IMR-90 (cell line): ENCODE data around the gene FRMD6. TPM values are rescaled to one million over a fixed set of nuclear protein-coding genes. Genes with fewer than 3 reads are reported as not detected.

Experiments used
- ATAC-seq: fragments of 200-7000 bp; cut with Tn5 transposase; 2 replicates; pipeline ENCODE4 v1.9.1; 2020; ENCODE audit warnings: low read depth, mild to moderate bottlenecking, moderate library complexity
- BruUV-seq: library from RNA; stranded (reverse); fragments of 400-500 nt; replicated peaks from 2 replicates; lab custom pipeline; 2021; lab: Mats Ljungman, UMichigan
- CTCF ChIA-PET: fragments of 300-600 bp; formaldehyde crosslinking; extraction: SDS; loops from one replicate; lab custom pipeline; 2021; ENCODE audit warnings: antibody characterized with exemption; lab: Yijun Ruan, JAX
- POLR2A ChIA-PET: fragments of 300-600 bp; sonication (Branson Sonifier 250); formaldehyde crosslinking; loops from one replicate; lab custom pipeline; 2022; ENCODE audit warnings: antibody characterized with exemption; ENCODE audit not compliant: unreplicated experiment; lab: Charles Lee
- DNase-seq: peaks from one replicate; pipeline ENCODE4 v3.0.0; 2013
- H2AFZ ChIP-seq: replicated peaks from 2 replicates; pipeline ENCODE3; 2013; ENCODE audit warnings: low read length, mild to moderate bottlenecking; ENCODE audit not compliant: poor library complexity
- H2AK5ac ChIP-seq: 2 replicates; pipeline ENCODE4 v1.6.1; 2013; ENCODE audit warnings: low read depth, low read length, inconsistent platforms
- H2AK9ac ChIP-seq: replicated peaks from 2 replicates; pipeline ENCODE3; 2013; ENCODE audit warnings: mild to moderate bottlenecking, low read depth, low read length, moderate library complexity; ENCODE audit not compliant: poor library complexity
- H2BK120ac ChIP-seq: 2 replicates; pipeline ENCODE4 v1.6.1; 2013; ENCODE audit warnings: low read depth, low read length, inconsistent platforms
- H2BK15ac ChIP-seq: 3 replicates; pipeline ENCODE4 v1.6.1; 2013; ENCODE audit warnings: low read depth, low read length, inconsistent platforms
- H2BK20ac ChIP-seq: 2 replicates; pipeline ENCODE4 v1.6.1; 2013; ENCODE audit warnings: low read depth, mild to moderate bottlenecking, inconsistent platforms, low read length, moderate library complexity
- H2BK5ac ChIP-seq: 2 replicates; pipeline ENCODE4 v1.6.1; 2013; ENCODE audit warnings: mild to moderate bottlenecking, low read depth, low read length, inconsistent platforms; ENCODE audit not compliant: poor library complexity, severe bottlenecking
- H3K14ac ChIP-seq: replicated peaks from 2 replicates; pipeline ENCODE4 v1.6.1; 2013; ENCODE audit warnings: low read depth, low read length, inconsistent platforms
- H3K18ac ChIP-seq: 2 replicates; pipeline ENCODE4 v1.6.1; 2013; ENCODE audit warnings: low read depth, low read length, control low read depth
- H3K23ac ChIP-seq: 2 replicates; pipeline ENCODE4 v1.6.1; 2013; ENCODE audit warnings: low read depth, low read length, inconsistent platforms
- H3K27ac ChIP-seq: 2 replicates; pipeline ENCODE4 v1.5.1; 2013; ENCODE audit warnings: mild to moderate bottlenecking, control low read depth, low read length; ENCODE audit not compliant: insufficient read depth
- H3K27me3 ChIP-seq: 2 replicates; pipeline ENCODE4 v1.6.1; 2013; ENCODE audit warnings: low read length; ENCODE audit not compliant: control insufficient read depth, insufficient read depth
- H3K36me3 ChIP-seq: 2 replicates; pipeline ENCODE4 v1.6.1; 2013; ENCODE audit warnings: low read length, mixed read lengths; ENCODE audit not compliant: control insufficient read depth, insufficient read depth
- H3K4ac ChIP-seq: 2 replicates; pipeline ENCODE4 v1.6.1; 2013; ENCODE audit warnings: low read depth, low read length, inconsistent platforms
- H3K4me1 ChIP-seq: 2 replicates; pipeline ENCODE4 v1.6.1; 2013; ENCODE audit warnings: low read length, mixed read lengths; ENCODE audit not compliant: control insufficient read depth, insufficient read depth
- H3K4me2 ChIP-seq: 2 replicates; pipeline ENCODE4 v1.6.1; 2013; ENCODE audit warnings: low read depth, mild to moderate bottlenecking, control low read depth, low read length, moderate library complexity
- H3K4me3 ChIP-seq: 2 replicates; pipeline ENCODE4 v1.5.1; 2013; ENCODE audit warnings: low read depth, mild to moderate bottlenecking, control low read depth, low read length, moderate library complexity; ENCODE audit not compliant: insufficient read depth
- H3K56ac ChIP-seq: 2 replicates; pipeline ENCODE4 v1.6.1; 2013; ENCODE audit warnings: low read length, inconsistent platforms; ENCODE audit not compliant: insufficient read depth; ENCODE audit errors: extremely low read depth
- H3K79me1 ChIP-seq, 2 experiments: 2 replicates each; pipeline ENCODE4 v1.6.1; 2013; ENCODE audit warnings: low read length in 2 of 2, inconsistent platforms in 1 of 2, low read depth in 1 of 2
- H3K9ac ChIP-seq: 2 replicates; pipeline ENCODE4 v1.6.1; 2013; ENCODE audit warnings: low read depth, low read length, control low read depth
- H3K9me1 ChIP-seq: 2 replicates; pipeline ENCODE4 v1.6.1; 2013; ENCODE audit warnings: low read length, inconsistent platforms; ENCODE audit not compliant: insufficient read depth
- H3K9me3 ChIP-seq: 2 replicates; pipeline ENCODE4 v1.6.1; 2013; ENCODE audit warnings: low read length; ENCODE audit not compliant: control insufficient read depth, insufficient read depth
- H4K20me1 ChIP-seq: 2 replicates; pipeline ENCODE4 v1.6.1; 2013; ENCODE audit warnings: low read length, inconsistent platforms; ENCODE audit not compliant: insufficient read depth
- H4K5ac ChIP-seq: 2 replicates; pipeline ENCODE4 v1.6.1; 2013; ENCODE audit warnings: mild to moderate bottlenecking, low read depth, low read length, control low read depth
- H4K8ac ChIP-seq, 2 experiments: 2 replicates each; pipeline ENCODE4 v1.6.1; 2013; ENCODE audit warnings: low read depth in 2 of 2, low read length in 2 of 2, control low read depth in 1 of 2, inconsistent platforms in 1 of 2
- H4K91ac ChIP-seq: 2 replicates; pipeline ENCODE4 v1.6.1; 2013; ENCODE audit warnings: low read depth, low read length, inconsistent platforms; ENCODE audit not compliant: insufficient read depth
- MAZ ChIP-seq: IDR thresholded peaks from 2 replicates; pipeline ENCODE4 v1.6.1; 2012; ENCODE audit warnings: low read depth, mild to moderate bottlenecking, low read length, improper control_type of control experiment, moderate library complexity, borderline replicate concordance
- RCOR1 ChIP-seq: IDR thresholded peaks from 2 replicates; pipeline ENCODE4 v1.6.1; 2012; ENCODE audit warnings: mild to moderate bottlenecking, low read length, improper control_type of control experiment; ENCODE audit not compliant: insufficient replicate concordance
- WGBS, 2 experiments: methylation state at CpG; one replicate each; pipeline versions ENCODE4 v1.1.5 to v1.1.7; 2013; ENCODE audit warnings: missing lambda C conversion rate in 2 of 2; ENCODE audit not compliant: insufficient read length in 1 of 2; ENCODE audit errors: extremely low coverage in 2 of 2; 5-methylcytosine and 5-hydroxymethylcytosine counted together
- dilution Hi-C: fragments of 300-500 bp; cut with HindIII; formaldehyde crosslinking; loops from one replicate; pipeline ENCODE4 v1.14.3; 2018; ENCODE audit warnings: low sequenced_read_pairs; ENCODE audit not compliant: unreplicated experiment
- in situ Hi-C: fragments of 300-500 bp; cut with MboI; formaldehyde crosslinking; loops from 3 replicates; pipeline ENCODE4 v1.14.3; 2019; ENCODE audit warnings: low sequenced_read_pairs, inconsistent platforms, mixed read lengths
- intact Hi-C: fragments of 100-400 bp; cut with micrococcal nuclease; formaldehyde crosslinking; loops from 2 replicates; pipeline ENCODE4 v1.10.0; 2022
- polyA plus RNA-seq, 3 experiments: library from polyadenylated mRNA; depleted of rRNA; stranded (reverse); fragments of >200 nt; gene quantifications; 2 replicates each; pipeline ENCODE4 v1.2.3, GENCODE V29; 2012; ENCODE audit warnings: low replicate concordance in 1 of 3
- total RNA-seq: library from RNA; depleted of rRNA; stranded (reverse); fragments of >200 nt; gene quantifications from 2 replicates; pipeline ENCODE4 v1.2.3, GENCODE V29; 2012

The FRMD6 gene
- total and polyA plus RNA-seq, 2 of the 4 experiments (the other 2 are of a cell fraction): 243 to 682 TPM

DNA sequence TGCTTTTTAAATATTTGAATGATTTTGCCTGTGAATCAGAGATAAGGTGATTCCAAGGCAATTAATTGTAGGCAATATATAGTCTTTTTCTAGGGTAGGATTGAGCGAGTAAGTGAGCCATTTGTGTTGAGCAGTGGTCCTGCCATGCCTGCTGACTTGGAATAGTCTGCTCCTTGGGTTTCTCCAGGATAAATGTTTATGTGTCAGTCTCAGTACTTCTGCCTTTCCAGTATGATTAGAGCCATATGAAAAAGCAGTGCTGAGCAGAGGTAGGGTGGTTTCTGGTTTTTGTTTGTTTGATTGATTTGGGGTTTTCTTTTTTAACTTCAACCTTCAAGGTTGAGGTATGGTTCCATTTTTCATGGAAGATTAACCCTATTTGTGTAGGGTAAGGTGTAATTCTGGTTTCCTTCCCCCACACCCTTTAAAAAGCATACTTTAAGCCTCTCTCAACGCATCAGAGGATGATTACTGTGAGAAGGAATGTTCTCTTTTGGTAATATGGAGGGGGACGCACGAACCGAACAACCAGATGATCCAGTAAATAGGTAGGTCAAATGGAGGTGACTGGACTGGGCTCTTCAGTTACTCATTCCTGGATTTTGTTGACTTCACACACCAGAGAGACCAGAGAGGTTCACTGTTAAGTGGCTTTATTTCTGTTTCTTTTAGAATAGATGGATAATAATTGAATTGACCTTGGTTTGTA lies 22.7 kb downstream of the FRMD6 start:
- no peak overlapping the region for H3K27ac ChIP-seq
- H3K23ac ChIP-seq: 0 out of 2 replicates have a peak overlapping the region, but pooled peaks have one; percentile 5
- no peak overlapping the region for H3K14ac ChIP-seq
- in situ Hi-C loops: no loop called here
- H3K4me1 ChIP-seq: peaks cover 19% of the 10 kb centered on the region
- no CpG with 5 or more reads among the region's 5 CpGs for WGBS, 2 experiments
- no peak overlapping the region for H3K18ac ChIP-seq
- H3K27me3 ChIP-seq: no peaks in the 10 kb centered on the region
- H2AK5ac ChIP-seq: no peak overlapping the region
- peaks cover 0 to 60% of the 10 kb centered on the region in 2 experiments; a peak in 2 of 4 replicates for H3K79me1 ChIP-seq
- no peak overlapping the region for H3K9ac ChIP-seq
- no peaks in the 10 kb centered on the region for H3K9me3 ChIP-seq
- no peak overlapping the region for H2AFZ ChIP-seq
- no peak overlapping the region for H2BK20ac ChIP-seq
- intact Hi-C loops: no loop called here
- H3K4me2 ChIP-seq: peak overlapping the region; percentile 54; the same call in 1 of the 2 replicates
- H3K36me3 ChIP-seq: peaks cover 4% of the 10 kb centered on the region
- H3K4me3 ChIP-seq: no peak overlapping the region
- peak overlapping the region; percentile 85 for H2BK5ac ChIP-seq
- peak overlapping the region in 1 of 2 experiments; percentile 11; a peak in 2 of 4 replicates for H4K8ac ChIP-seq
- peaks cover 26% of the 10 kb centered on the region for H3K9me1 ChIP-seq
- dilution Hi-C loops: no loop called here
- no peak overlapping the region for H2AK9ac ChIP-seq
- no peak overlapping the region for H4K5ac ChIP-seq
- no peak overlapping the region for H3K4ac ChIP-seq
- TF ChIP-seq MAZ: no peak
- TF ChIP-seq RCOR1: peak; percentile 32
- ChIA-PET POLR2A (no interaction called here), CTCF (no interaction called here)
- no peak overlapping the region for H4K91ac ChIP-seq
- H2BK15ac ChIP-seq: no peak overlapping the region
- no TSS peak for BruUV-seq
- ATAC-seq (peak; percentile 50; the same call in 1 of the 2 replicates), DNase-seq (peak; percentile 68)
- no peak overlapping the region for H2BK120ac ChIP-seq
- H3K56ac ChIP-seq: no peak overlapping the region
- peaks cover 91% of the 10 kb centered on the region for H4K20me1 ChIP-seq
